Nucleus accumbens (tissue), 56 donors: ENCODE results near the gene LGALS8.
"Not testable (repeated sequence)": the region's sequence is repeated elsewhere in the genome, so short reads cannot be mapped to it uniquely, and the experiment has no call there.

Experiments used
- DNase-seq, 56 donors: peaks; one replicate each; lab custom pipeline; 2025; lab: John Stamatoyannopoulos, UW

Gene LGALS8

DNA sequence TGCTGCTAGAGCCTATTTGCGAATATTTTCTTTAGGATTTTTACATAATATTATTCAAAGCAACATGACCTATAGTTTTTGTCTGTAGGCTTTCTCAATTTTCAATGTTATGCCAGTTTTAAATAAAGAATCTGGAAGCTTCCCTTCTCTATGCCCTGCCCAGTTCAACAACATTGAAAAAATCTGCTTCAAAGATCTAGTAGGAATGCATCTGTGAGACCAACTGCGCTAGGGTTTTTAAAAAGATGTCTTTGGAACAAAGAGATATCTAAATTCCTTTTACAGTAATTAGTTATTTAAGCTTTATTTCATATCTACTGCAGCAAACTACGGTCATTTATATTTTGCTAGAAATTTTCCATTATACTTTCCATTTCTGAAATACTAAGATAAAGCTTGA is 54.9 kb downstream of the LGALS8 start:
- DNase-seq = no peak

DNA sequence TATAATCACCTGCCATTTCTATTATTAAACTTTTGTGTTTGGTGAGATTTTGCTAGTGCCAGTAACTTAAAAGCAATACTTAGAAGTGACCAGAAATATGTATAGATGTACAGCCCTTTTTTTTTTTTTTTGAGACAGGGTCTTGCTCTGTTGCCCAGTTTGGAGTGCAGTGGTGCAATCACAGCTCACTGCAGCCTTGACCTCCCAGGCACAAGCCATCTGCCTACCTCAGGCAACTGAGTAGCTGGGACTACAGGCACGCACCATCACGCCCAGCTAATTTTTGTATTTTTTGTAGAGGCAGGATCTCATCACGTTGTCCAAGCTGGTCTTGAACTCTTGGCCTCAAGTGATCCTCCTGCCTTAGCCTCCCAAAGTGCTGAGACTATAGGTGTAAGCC is 56.6 kb downstream of the LGALS8 start:
- DNase-seq = not testable (repeated sequence)

DNA sequence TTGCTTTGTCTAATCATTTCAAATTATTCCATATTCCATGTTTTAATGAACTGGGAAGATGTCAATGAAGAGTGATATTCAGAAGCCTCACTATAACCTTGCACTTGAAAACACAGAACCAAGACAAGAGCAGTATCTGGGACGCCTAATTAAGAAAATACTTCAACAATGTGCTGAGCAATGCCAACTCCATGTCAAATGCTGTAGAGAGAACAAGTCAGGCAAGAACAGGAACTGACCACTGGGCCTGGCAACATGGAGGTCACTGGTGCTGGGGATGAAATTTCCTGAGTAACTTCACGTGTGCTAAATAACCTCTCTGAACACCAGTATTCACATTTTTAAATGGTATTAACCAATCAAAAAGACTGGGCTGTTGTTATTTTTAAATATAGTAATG is 57.7 kb downstream of the LGALS8 start:
- no peak for DNase-seq

GRCh38 chr1:236589531-236589930 is 65.7 kb downstream of the LGALS8 start:
- no peak for DNase-seq

DNA sequence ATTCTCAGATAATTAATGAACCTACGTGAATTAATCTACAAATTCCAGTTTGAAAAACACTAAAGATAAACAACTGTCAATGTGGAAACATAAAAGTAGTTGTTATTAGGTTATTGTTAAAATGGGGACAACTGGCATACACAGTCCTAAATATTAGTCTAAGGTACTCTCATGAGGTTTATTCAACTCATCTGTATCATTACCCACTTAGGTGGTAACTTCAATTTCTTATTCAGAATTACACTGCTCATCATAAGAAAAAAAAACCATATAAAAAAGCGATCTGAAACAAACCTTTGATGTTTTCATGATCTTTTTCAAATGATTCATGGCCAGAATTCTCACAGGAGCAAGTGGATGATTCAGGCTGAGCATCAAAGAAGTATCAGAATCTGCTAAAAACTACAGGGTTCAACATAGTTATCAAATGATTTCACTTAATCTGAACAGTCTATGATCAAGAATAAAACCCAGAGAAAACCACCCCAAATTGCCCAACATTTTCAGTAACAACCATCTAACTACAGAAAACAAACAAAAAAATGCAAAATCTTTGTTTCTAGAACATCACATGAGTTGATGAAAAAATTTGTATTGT is 66.9 kb downstream of the LGALS8 start:
- no peak for DNase-seq

DNA sequence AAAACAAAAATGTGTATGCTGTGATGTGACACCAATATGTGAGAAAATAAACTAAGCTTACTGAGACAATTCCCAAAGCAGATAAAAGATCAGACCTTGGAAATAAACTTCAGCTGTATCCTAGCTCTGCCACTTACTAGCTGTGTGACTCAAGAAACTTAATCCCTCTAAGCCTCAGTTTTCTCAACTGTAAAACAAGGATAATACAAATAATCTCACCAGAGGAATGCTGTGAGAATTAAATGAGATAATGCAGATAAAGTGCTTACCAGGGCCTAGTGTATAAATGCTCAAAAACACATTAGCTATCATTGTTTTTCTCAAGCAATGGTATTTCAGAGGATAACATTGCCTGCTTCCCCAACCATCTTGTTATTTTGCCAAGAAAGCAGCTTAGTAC is 78.4 kb downstream of the LGALS8 start:
- DNase-seq = no peak
